ENCODE results near the gene TNN.

The TNN gene

DNA sequence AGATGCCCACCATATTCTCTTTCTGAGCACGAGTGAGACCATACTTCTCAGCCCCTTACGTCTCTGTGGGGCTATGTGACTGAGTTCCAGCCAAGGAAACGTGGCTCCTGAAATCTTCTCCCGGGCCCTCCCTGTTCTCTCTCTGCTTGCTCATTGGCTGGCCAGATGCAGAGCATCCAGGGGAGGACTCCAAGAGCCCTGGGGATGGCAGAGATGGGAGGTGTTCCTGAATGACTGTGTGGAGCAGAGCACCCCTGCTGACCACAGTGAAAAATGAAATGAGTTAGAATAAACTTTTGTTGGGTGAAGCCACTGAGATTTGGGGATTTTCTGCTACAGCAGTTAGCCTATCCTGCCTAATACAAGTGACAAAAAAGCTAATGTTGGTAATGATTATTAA is 101.1 kb downstream of the TNN start:
- Histone ChIP-seq H3K4me1 (ENCODE audit: control insufficient read depth in 2 of 2, insufficient read depth in 2 of 2, low read length in 2 of 2) (peaks cover 7 to 10% of the 10 kb centered on the region in 2 donors), H3K4me3 (ENCODE audit: low read length in 2 of 2) (no peak overlapping the region), H3K27me3 (ENCODE audit: control insufficient read depth in 2 of 2, insufficient read depth in 2 of 2, low read length in 2 of 2) (no peaks in the 10 kb centered on the region), H3K27ac (ENCODE audit: low read depth in 2 of 2, low read length in 2 of 2) (no peak overlapping the region), H3K9me3 (ENCODE audit: control insufficient read depth in 2 of 2, low read length in 2 of 2) (no peaks in the 10 kb centered on the region), H3K9ac (ENCODE audit: low read depth in 1 of 2, low read length in 2 of 2) (no peak overlapping the region), H3K36me3 (ENCODE audit: control insufficient read depth in 2 of 2, insufficient read depth in 2 of 2, low read length in 2 of 2) (peaks cover 19 to 28% of the 10 kb centered on the region in 2 donors)

DNA sequence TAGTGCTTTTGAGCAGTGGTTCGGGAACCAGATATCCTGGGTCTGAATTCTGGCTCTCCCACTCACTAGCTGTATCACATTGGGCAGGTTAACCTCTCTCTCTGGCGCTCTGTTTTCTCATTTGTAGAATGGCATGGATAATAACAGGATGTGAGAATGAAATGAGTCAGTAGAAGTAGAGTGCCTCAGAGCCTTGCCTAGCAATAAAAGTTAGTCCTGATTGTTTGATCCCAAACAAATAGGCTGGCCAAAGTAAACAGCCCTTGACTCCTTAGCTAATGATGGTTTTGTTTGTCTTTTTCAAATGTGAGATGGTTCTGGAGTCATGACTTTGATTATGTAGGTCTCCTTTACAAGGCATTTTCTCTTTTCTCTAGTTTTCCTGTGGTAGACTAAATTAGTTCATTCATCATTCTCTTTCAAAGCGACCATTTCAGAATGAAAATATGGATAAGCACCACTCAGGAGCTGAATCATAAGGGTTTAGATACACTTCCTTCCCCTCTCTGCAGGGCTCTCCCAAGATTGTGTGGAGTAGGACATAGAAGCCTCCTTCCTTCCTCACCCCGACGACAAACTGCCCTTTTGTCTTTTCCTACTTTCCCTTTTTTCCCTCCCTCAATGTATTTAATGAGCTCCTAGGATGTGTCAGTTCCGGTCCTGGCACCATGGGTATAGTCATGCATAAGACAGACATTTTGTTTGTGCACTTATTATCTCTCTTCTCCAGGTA is 101.8 kb downstream of the TNN start:
- peaks cover 17 to 24% of the 10 kb centered on the region in 2 donors for H3K36me3 ChIP-seq (ENCODE audit: control insufficient read depth in 2 of 2, insufficient read depth in 2 of 2, low read length in 2 of 2)
- H3K4me3 ChIP-seq (ENCODE audit: low read length in 2 of 2): no peak overlapping the region
- no peak overlapping the region for H3K27ac ChIP-seq (ENCODE audit: low read depth in 2 of 2, low read length in 2 of 2)
- H3K9me3 ChIP-seq (ENCODE audit: control insufficient read depth in 2 of 2, low read length in 2 of 2): no peaks in the 10 kb centered on the region
- no peaks in the 10 kb centered on the region for H3K27me3 ChIP-seq (ENCODE audit: control insufficient read depth in 2 of 2, insufficient read depth in 2 of 2, low read length in 2 of 2)
- H3K9ac ChIP-seq (ENCODE audit: low read depth in 1 of 2, low read length in 2 of 2): no peak overlapping the region
- H3K4me1 ChIP-seq (ENCODE audit: control insufficient read depth in 2 of 2, insufficient read depth in 2 of 2, low read length in 2 of 2): peaks cover 7 to 10% of the 10 kb centered on the region in 2 donors

DNA sequence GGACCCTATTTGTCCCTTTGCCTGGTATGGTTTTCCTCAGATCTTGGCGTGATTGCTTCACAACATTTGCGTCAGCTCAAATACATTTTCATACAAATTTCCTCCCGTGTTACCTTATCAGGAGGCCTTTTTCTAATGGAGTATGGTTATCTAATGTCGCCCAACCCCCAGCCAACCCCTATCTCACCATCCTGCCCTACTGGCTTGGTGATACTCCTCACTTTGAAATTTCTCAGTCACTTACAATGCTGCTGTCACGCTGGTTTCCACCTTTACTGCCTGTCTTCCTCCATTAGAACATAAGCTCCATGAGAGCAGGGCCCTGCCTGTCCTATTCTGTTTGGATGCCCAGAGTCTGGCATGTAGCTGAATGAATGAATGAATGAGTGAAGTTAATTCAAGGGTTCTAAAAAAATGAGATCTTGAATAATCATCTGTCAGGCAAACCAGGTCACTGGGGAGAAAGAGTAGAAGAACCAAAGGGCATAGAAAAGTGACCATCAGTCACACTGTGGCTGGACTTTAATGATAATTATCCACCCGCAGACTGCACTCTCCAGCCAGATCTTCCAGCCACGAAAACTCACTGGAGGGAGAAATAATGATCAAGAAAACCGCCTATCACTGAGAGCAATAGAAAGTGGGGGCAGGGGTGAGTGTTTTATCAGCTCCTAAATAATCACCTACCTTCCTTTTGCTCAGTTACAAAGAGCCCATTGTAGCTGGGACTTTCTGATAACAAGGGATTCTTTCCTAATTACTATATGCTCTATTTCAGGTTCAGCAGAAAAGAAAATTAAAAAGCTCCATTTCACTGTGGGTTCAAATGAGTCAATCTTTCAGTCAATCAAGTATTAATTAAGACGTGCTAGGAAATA is 103.6 kb downstream of the TNN start:
- H3K9ac ChIP-seq (ENCODE audit: low read depth in 1 of 2, low read length in 2 of 2): no peak overlapping the region
- H3K9me3 ChIP-seq (ENCODE audit: control insufficient read depth in 2 of 2, low read length in 2 of 2): no peaks in the 10 kb centered on the region
- peaks cover 5 to 14% of the 10 kb centered on the region in 2 donors for H3K36me3 ChIP-seq (ENCODE audit: control insufficient read depth in 2 of 2, insufficient read depth in 2 of 2, low read length in 2 of 2)
- peaks cover 7 to 10% of the 10 kb centered on the region in 2 donors for H3K4me1 ChIP-seq (ENCODE audit: control insufficient read depth in 2 of 2, insufficient read depth in 2 of 2, low read length in 2 of 2)
- H3K27ac ChIP-seq (ENCODE audit: low read depth in 2 of 2, low read length in 2 of 2): no peak overlapping the region
- H3K4me3 ChIP-seq (ENCODE audit: low read length in 2 of 2): no peak overlapping the region
- no peaks in the 10 kb centered on the region for H3K27me3 ChIP-seq (ENCODE audit: control insufficient read depth in 2 of 2, insufficient read depth in 2 of 2, low read length in 2 of 2)

DNA sequence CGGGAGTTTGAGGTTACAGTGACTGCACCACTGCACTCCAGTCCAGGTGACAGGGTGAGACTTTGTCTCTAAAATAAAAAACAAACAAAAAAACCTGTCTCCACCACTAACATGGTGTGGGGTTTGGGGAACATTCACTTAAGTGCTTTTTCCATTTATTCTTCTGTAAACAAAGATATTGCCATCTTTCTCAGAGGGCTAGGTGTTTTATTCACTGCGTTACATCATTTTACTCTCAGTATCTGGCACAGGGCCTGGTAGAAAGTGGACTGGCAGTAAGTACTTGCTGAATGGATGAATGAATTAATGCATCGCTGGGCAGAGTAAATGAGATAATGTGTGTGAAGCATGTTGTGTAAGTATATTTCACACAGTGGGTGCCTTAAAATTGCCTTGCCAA is 104.9 kb downstream of the TNN start:
- H3K9ac ChIP-seq (ENCODE audit: low read depth in 1 of 2, low read length in 2 of 2): no peak overlapping the region
- no peaks in the 10 kb centered on the region for H3K9me3 ChIP-seq (ENCODE audit: control insufficient read depth in 2 of 2, low read length in 2 of 2)
- no peaks in the 10 kb centered on the region for H3K27me3 ChIP-seq (ENCODE audit: control insufficient read depth in 2 of 2, insufficient read depth in 2 of 2, low read length in 2 of 2)
- H3K27ac ChIP-seq (ENCODE audit: low read depth in 2 of 2, low read length in 2 of 2): no peak overlapping the region
- H3K36me3 ChIP-seq (ENCODE audit: control insufficient read depth in 2 of 2, insufficient read depth in 2 of 2, low read length in 2 of 2): peaks cover 5 to 7% of the 10 kb centered on the region in 2 donors
- peaks cover 7 to 10% of the 10 kb centered on the region in 2 donors for H3K4me1 ChIP-seq (ENCODE audit: control insufficient read depth in 2 of 2, insufficient read depth in 2 of 2, low read length in 2 of 2)
- H3K4me3 ChIP-seq (ENCODE audit: low read length in 2 of 2): no peak overlapping the region

DNA sequence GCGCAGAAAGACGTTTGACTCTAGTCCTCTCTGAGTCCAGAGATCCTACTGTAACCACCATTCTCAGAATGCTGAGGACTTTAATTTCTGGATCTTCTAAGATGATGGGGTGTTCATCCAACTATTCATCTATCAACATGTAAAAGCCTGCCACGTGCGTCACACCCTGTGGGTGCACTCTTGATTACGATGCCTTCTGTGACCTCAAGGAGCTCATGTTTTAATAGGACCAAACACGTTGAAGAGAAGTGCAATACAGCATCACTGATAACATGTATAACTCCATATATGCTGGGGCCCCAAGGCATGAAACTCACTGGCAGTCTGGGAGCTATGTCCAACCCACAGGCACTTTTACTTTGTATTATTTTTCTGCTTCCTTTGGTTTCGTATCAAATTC is 105.9 kb downstream of the TNN start:
- no peaks in the 10 kb centered on the region for H3K27me3 ChIP-seq (ENCODE audit: control insufficient read depth in 2 of 2, insufficient read depth in 2 of 2, low read length in 2 of 2)
- H3K9me3 ChIP-seq (ENCODE audit: control insufficient read depth in 2 of 2, low read length in 2 of 2): no peaks in the 10 kb centered on the region
- H3K27ac ChIP-seq (ENCODE audit: low read depth in 2 of 2, low read length in 2 of 2): no peak overlapping the region
- no peak overlapping the region for H3K4me3 ChIP-seq (ENCODE audit: low read length in 2 of 2)
- H3K4me1 ChIP-seq (ENCODE audit: control insufficient read depth in 2 of 2, insufficient read depth in 2 of 2, low read length in 2 of 2): peaks cover 7 to 10% of the 10 kb centered on the region in 2 donors
- H3K9ac ChIP-seq (ENCODE audit: low read depth in 1 of 2, low read length in 2 of 2): no peak overlapping the region
- H3K36me3 ChIP-seq (ENCODE audit: control insufficient read depth in 2 of 2, insufficient read depth in 2 of 2, low read length in 2 of 2): peaks cover 5 to 12% of the 10 kb centered on the region in 2 donors

DNA sequence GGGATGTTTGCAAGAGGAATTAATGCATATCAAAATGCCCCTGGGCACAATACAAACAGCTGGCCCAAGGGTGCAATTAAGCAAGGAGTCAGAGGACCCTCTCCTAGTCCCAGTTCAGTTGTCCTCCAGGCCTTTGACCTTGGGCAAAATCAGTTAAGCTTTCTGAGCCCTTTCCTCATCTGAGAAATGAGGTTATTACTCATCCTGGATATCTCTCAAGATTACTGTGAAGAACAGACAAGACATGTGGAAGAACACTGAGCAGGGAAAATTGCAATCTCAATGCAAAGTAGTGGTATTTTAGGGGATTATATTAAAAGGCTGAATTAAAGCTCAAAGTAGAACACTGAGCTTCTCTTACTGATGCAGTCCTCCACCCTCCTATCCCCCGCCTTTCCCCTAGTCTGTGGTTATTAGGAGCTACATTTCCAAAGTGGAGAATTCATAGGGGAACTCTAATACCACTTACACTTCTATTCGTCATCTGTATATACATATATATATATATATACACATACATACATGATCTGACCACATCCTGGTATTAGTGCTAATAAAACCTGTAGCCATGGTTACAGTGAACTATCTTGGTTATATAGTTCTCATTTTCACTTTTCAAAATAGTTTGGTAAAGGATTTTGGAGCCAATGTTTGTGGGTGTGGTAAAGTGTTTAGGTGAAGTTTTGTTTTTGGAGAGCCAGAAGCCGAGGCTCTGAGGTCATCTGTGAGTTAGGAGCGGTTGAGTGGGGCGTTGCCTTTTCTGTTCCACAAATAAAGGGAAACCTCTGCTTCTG is 106.9 kb downstream of the TNN start:
- Histone ChIP-seq H3K4me1 (ENCODE audit: control insufficient read depth in 2 of 2, insufficient read depth in 2 of 2, low read length in 2 of 2) (peaks cover 2 to 4% of the 10 kb centered on the region in 2 donors), H3K9me3 (ENCODE audit: control insufficient read depth in 2 of 2, low read length in 2 of 2) (no peaks in the 10 kb centered on the region), H3K27me3 (ENCODE audit: control insufficient read depth in 2 of 2, insufficient read depth in 2 of 2, low read length in 2 of 2) (no peaks in the 10 kb centered on the region), H3K4me3 (ENCODE audit: low read length in 2 of 2) (no peak overlapping the region), H3K27ac (ENCODE audit: low read depth in 2 of 2, low read length in 2 of 2) (no peak overlapping the region), H3K36me3 (ENCODE audit: control insufficient read depth in 2 of 2, insufficient read depth in 2 of 2, low read length in 2 of 2) (peaks cover 5 to 12% of the 10 kb centered on the region in 2 donors), H3K9ac (ENCODE audit: low read depth in 1 of 2, low read length in 2 of 2) (no peak overlapping the region)

DNA sequence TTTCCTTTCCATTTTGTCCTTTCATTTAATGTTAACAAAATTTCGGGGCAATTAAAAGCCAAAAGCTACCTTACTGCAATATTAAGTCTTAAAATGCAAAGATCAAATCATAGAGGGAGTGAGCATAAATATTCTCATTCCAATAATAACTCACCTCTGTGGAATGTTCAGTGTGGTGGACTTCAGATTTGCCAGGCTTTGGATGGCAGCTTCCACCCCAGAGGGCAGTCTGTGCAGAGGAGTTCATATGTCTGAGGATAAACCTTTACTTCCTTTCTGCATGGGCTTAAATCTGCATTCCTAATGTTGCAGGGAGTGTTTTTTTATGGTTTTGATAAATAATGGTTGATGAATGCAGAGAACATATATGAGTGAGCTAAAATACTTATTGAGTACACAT is 108.6 kb downstream of the TNN start:
- no peak overlapping the region for H3K27ac ChIP-seq (ENCODE audit: low read depth in 2 of 2, low read length in 2 of 2)
- peaks cover 5 to 12% of the 10 kb centered on the region in 2 donors for H3K36me3 ChIP-seq (ENCODE audit: control insufficient read depth in 2 of 2, insufficient read depth in 2 of 2, low read length in 2 of 2)
- H3K27me3 ChIP-seq (ENCODE audit: control insufficient read depth in 2 of 2, insufficient read depth in 2 of 2, low read length in 2 of 2): no peaks in the 10 kb centered on the region
- no peaks in the 10 kb centered on the region for H3K9me3 ChIP-seq (ENCODE audit: control insufficient read depth in 2 of 2, low read length in 2 of 2)
- no peak overlapping the region for H3K9ac ChIP-seq (ENCODE audit: low read depth in 1 of 2, low read length in 2 of 2)
- H3K4me3 ChIP-seq (ENCODE audit: low read length in 2 of 2): no peak overlapping the region
- no peaks in the 10 kb centered on the region for H3K4me1 ChIP-seq (ENCODE audit: control insufficient read depth in 2 of 2, insufficient read depth in 2 of 2, low read length in 2 of 2)

DNA sequence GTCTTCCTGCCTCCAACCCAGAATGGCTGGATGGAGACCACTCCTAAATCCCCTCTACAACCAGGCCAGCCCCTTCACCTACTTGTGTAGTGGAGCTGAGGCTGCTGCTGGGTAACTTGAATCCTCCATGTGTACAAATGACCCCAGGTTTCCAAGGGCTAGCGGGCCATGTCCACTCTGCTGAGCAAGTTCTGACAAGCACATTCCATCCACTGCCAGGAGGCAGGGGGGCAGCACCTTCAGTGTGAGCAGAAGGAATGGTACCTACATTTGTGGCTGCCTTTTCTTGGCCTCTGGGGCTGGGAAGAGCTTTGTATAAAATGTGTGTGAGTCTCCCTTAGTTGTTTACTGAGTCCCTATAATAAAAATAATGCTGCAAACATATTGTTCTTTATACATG is 110.4 kb downstream of the TNN start:
- Histone ChIP-seq H3K36me3 (ENCODE audit: control insufficient read depth in 2 of 2, insufficient read depth in 2 of 2, low read length in 2 of 2) (peaks cover 5 to 8% of the 10 kb centered on the region in 2 donors), H3K9me3 (ENCODE audit: control insufficient read depth in 2 of 2, low read length in 2 of 2) (no peaks in the 10 kb centered on the region), H3K27ac (ENCODE audit: low read depth in 2 of 2, low read length in 2 of 2) (no peak overlapping the region), H3K4me1 (ENCODE audit: control insufficient read depth in 2 of 2, insufficient read depth in 2 of 2, low read length in 2 of 2) (no peaks in the 10 kb centered on the region), H3K4me3 (ENCODE audit: low read length in 2 of 2) (no peak overlapping the region), H3K27me3 (ENCODE audit: control insufficient read depth in 2 of 2, insufficient read depth in 2 of 2, low read length in 2 of 2) (no peaks in the 10 kb centered on the region), H3K9ac (ENCODE audit: low read depth in 1 of 2, low read length in 2 of 2) (no peak overlapping the region)

DNA sequence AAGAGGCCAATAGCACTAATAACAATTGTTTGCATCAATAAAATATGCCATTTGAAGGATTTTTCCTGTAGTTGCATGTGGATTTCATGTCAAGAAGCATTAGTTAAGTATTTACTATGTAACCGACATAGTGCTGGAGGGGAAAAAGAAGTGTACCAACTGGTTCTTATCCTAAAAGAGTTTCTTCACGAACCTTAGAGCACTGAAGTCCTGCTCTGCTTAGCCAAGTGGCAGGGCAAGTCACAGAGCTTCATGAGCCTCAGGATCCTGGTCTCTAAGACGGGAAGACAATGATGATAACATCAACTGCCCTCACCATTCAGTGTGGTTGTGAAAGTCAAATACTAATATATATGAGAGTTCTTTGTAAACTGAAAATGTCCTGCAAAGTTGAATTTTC is 110.8 kb downstream of the TNN start:
- Histone ChIP-seq H3K36me3 (ENCODE audit: control insufficient read depth in 2 of 2, insufficient read depth in 2 of 2, low read length in 2 of 2) (peaks cover 2 to 8% of the 10 kb centered on the region in 2 donors), H3K4me1 (ENCODE audit: control insufficient read depth in 2 of 2, insufficient read depth in 2 of 2, low read length in 2 of 2) (no peaks in the 10 kb centered on the region), H3K4me3 (ENCODE audit: low read length in 2 of 2) (no peak overlapping the region), H3K9ac (ENCODE audit: low read depth in 1 of 2, low read length in 2 of 2) (no peak overlapping the region), H3K27me3 (ENCODE audit: control insufficient read depth in 2 of 2, insufficient read depth in 2 of 2, low read length in 2 of 2) (no peaks in the 10 kb centered on the region), H3K9me3 (ENCODE audit: control insufficient read depth in 2 of 2, low read length in 2 of 2) (no peaks in the 10 kb centered on the region), H3K27ac (ENCODE audit: low read depth in 2 of 2, low read length in 2 of 2) (no peak overlapping the region)
